DND-41 (cell line): Measurements from ENCODE around the gene ST6GALNAC5.

Source experiments
- ATAC-seq: fragments of 200-7000 bp; cut with Tn5 transposase; 3 replicates; pipeline ENCODE4 v1.9.1; 2021; ENCODE audit warnings: low read depth; ENCODE audit not compliant: insufficient read depth
- DNase-seq: peaks from one replicate; pipeline ENCODE4 v3.0.0-alpha.2; 2020
- H2AFZ ChIP-seq: 2 replicates; pipeline ENCODE4 v1.6.0; 2012; ENCODE audit warnings: low read depth, low read length
- H3K27ac ChIP-seq: 2 replicates; pipeline ENCODE4 v1.5.1; 2012; ENCODE audit warnings: low read length, inconsistent platforms
- H3K27me3 ChIP-seq: fragments of 200-600 bp; sonication (generic); 2 replicates; pipeline ENCODE4 v1.6.0; 2012; ENCODE audit warnings: low read length, mild to moderate bottlenecking, inconsistent platforms; ENCODE audit not compliant: insufficient read depth, poor library complexity
- H3K36me3 ChIP-seq: 2 replicates; pipeline ENCODE4 v1.5.1; 2012; ENCODE audit warnings: low read length, inconsistent platforms; ENCODE audit not compliant: insufficient read depth
- H3K4me1 ChIP-seq: 2 replicates; pipeline ENCODE4 v1.5.1; 2012; ENCODE audit warnings: mild to moderate bottlenecking, low read length; ENCODE audit not compliant: insufficient read depth
- H3K4me2 ChIP-seq: 2 replicates; pipeline ENCODE4 v1.6.0; 2012; ENCODE audit warnings: mild to moderate bottlenecking, moderate library complexity, low read length, inconsistent platforms; ENCODE audit not compliant: insufficient read depth
- H3K4me3 ChIP-seq, 2 experiments: fragments of 200-600 bp in 1 of 2; shearing (Covaris generic) in 1 of 2; 2 replicates each; pipeline ENCODE4 v1.5.1; 2012 to 2016; ENCODE audit warnings: inconsistent platforms in 2 of 2, low read length in 2 of 2, mild to moderate bottlenecking in 2 of 2, low read depth in 1 of 2, moderate library complexity in 1 of 2
- H3K79me2 ChIP-seq: 2 replicates; pipeline ENCODE4 v1.6.0; 2012; ENCODE audit warnings: low read length, inconsistent platforms; ENCODE audit not compliant: insufficient read depth
- H3K9ac ChIP-seq: 2 replicates; pipeline ENCODE4 v1.6.0; 2012; ENCODE audit warnings: low read depth, mild to moderate bottlenecking, inconsistent platforms, low read length, moderate library complexity
- H3K9me3 ChIP-seq: 2 replicates; pipeline ENCODE4 v1.5.1; 2012; ENCODE audit warnings: low read length, moderate library complexity, mild to moderate bottlenecking, inconsistent platforms; ENCODE audit not compliant: insufficient read depth, severe bottlenecking
- H4K20me1 ChIP-seq: 2 replicates; pipeline ENCODE4 v1.6.0; 2012; ENCODE audit warnings: low read length; ENCODE audit not compliant: insufficient read depth
- EZH2 ChIP-seq: IDR thresholded peaks from 3 replicates; pipeline ENCODE4 v1.6.1; 2012; ENCODE audit warnings: borderline replicate concordance, low read depth, mild to moderate bottlenecking, moderate library complexity, low read length, inconsistent platforms; ENCODE audit not compliant: severe bottlenecking
- TF ChIP-seq, protein P1 (sequence below): IDR thresholded peaks from 2 replicates; pipeline ENCODE4 v1.5.1; 2012; ENCODE audit warnings: borderline replicate concordance, low read length, moderate library complexity, mild to moderate bottlenecking; ENCODE audit not compliant: poor library complexity, severe bottlenecking; ENCODE audit errors: extremely low read depth

The ST6GALNAC5 gene

GRCh38 chr1:76833151-76833550 lies 34.1 kb upstream of the ST6GALNAC5 start:
- no peak overlapping the region for H3K27ac ChIP-seq
- no peaks in the 10 kb centered on the region for H3K36me3 ChIP-seq
- ATAC-seq (no peak), DNase-seq (no peak)
- no peaks in the 10 kb centered on the region for H4K20me1 ChIP-seq
- no peak overlapping the region for H3K4me3 ChIP-seq
- no peak overlapping the region for H3K4me2 ChIP-seq
- no peak overlapping the region for H3K9ac ChIP-seq
- H3K4me1 ChIP-seq: no peaks in the 10 kb centered on the region
- H3K79me2 ChIP-seq: no peaks in the 10 kb centered on the region
- H3K27me3 ChIP-seq: no peaks in the 10 kb centered on the region
- no peak for TF ChIP-seq EZH2
- TF ChIP-seq, protein P1, sequence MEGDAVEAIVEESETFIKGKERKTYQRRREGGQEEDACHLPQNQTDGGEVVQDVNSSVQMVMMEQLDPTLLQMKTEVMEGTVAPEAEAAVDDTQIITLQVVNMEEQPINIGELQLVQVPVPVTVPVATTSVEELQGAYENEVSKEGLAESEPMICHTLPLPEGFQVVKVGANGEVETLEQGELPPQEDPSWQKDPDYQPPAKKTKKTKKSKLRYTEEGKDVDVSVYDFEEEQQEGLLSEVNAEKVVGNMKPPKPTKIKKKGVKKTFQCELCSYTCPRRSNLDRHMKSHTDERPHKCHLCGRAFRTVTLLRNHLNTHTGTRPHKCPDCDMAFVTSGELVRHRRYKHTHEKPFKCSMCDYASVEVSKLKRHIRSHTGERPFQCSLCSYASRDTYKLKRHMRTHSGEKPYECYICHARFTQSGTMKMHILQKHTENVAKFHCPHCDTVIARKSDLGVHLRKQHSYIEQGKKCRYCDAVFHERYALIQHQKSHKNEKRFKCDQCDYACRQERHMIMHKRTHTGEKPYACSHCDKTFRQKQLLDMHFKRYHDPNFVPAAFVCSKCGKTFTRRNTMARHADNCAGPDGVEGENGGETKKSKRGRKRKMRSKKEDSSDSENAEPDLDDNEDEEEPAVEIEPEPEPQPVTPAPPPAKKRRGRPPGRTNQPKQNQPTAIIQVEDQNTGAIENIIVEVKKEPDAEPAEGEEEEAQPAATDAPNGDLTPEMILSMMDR: no peak
- no peak overlapping the region for H2AFZ ChIP-seq
- no peaks in the 10 kb centered on the region for H3K9me3 ChIP-seq

DNA sequence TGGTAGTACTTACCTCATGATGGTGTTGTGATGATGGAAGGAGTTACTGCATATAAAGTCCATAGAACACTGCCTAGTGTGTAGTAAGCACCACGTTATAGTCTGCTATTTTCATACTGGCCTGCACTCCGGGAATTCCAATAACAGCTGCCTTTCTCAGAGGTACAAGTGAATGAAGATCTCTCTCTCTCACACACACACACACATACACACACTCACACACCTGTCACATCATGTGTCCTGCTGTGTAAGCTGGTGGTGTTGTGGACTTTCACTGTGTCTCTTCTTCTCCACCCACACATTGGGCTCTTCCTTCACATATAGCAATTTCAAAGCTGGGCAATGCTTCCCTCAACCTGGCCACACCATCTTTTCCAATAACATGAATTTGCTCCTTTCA lies 33.4 kb upstream of the ST6GALNAC5 start:
- Histone ChIP-seq H3K27ac (no peak overlapping the region), H3K9me3 (no peaks in the 10 kb centered on the region)
- TF ChIP-seq EZH2: no peak
- TF ChIP-seq, protein P1: no peak

DNA sequence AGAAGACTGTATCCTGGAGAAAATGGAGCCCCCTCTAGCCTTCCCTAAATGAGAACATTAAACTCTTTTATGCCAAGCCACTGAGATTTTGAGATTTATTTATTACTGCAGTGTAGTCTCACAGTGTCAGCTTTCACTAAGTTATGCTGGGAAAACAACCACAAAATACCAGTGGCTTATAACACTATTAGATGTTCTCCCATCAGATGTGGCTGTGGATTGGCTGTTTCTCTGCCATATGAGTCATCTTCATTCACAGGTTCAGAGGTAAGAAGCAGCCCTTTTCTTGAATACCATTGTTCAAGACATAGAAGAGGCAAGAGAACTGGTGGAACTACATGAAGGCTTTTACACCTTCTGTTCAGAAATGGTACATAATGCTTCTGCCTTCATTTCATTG lies 32.1 kb upstream of the ST6GALNAC5 start:
- Histone ChIP-seq H3K4me1 (no peaks in the 10 kb centered on the region), H4K20me1 (no peaks in the 10 kb centered on the region), H3K4me3 (no peak overlapping the region), H3K4me2 (no peak overlapping the region), H3K79me2 (no peaks in the 10 kb centered on the region), H3K36me3 (no peaks in the 10 kb centered on the region), H2AFZ (no peak overlapping the region), H3K27me3 (no peaks in the 10 kb centered on the region), H3K27ac (no peak overlapping the region), H3K9me3 (no peaks in the 10 kb centered on the region), H3K9ac (no peak overlapping the region)
- TF ChIP-seq, protein P1: no peak
- no peak for TF ChIP-seq EZH2
- no peak for ATAC-seq
- DNase-seq: no peak

More for the DNA sequence above, 33.4 kb upstream of the ST6GALNAC5 start:
- no peaks in the 10 kb centered on the region for H3K27me3 ChIP-seq
- H3K9ac ChIP-seq: no peak overlapping the region
- H3K4me2 ChIP-seq: no peak overlapping the region
- no peak overlapping the region for H2AFZ ChIP-seq
- DNase-seq (no peak), ATAC-seq (no peak)
- H4K20me1 ChIP-seq: no peaks in the 10 kb centered on the region
- H3K36me3 ChIP-seq: no peaks in the 10 kb centered on the region
- H3K79me2 ChIP-seq: no peaks in the 10 kb centered on the region
- H3K4me1 ChIP-seq: no peaks in the 10 kb centered on the region
- no peak overlapping the region for H3K4me3 ChIP-seq

GRCh38 chr1:76840278-76840677 lies 27.0 kb upstream of the ST6GALNAC5 start:
- H3K36me3 ChIP-seq: no peaks in the 10 kb centered on the region
- H3K27me3 ChIP-seq: no peaks in the 10 kb centered on the region
- H3K9me3 ChIP-seq: no peaks in the 10 kb centered on the region
- TF ChIP-seq, protein P1: no peak
- TF ChIP-seq EZH2: no peak
- H3K4me1 ChIP-seq: no peaks in the 10 kb centered on the region
- H3K27ac ChIP-seq: no peak overlapping the region
- H2AFZ ChIP-seq: no peak overlapping the region
- H3K79me2 ChIP-seq: no peaks in the 10 kb centered on the region
- H3K4me3 ChIP-seq: no peak overlapping the region
- no peak overlapping the region for H3K9ac ChIP-seq
- no peak for DNase-seq
- no peaks in the 10 kb centered on the region for H4K20me1 ChIP-seq
- no peak for ATAC-seq
- H3K4me2 ChIP-seq: no peak overlapping the region
